RPMI7951 (cell line): Measurements from ENCODE around the gene TIMP1. TPM values are rescaled to one million over a fixed set of nuclear protein-coding genes. Genes with fewer than 3 reads are reported as not detected.

Experiments
- DNase-seq: peaks from one replicate; pipeline ENCODE4 v3.0.0-alpha.2; 2012; ENCODE audit warnings: low read depth
- total RNA-seq: library from RNA; depleted of rRNA; stranded (reverse); fragments of >200 nt; shearing (Covaris generic); gene quantifications from 2 replicates; pipeline ENCODE4 v1.2.3, GENCODE V29; 2014

Gene TIMP1
- total RNA-seq, 1 experiment from 2014 or later, result 969 TPM

GRCh38 chrX:47573341-47574075 is 8.7 kb upstream of the TIMP1 start:
- DNase-seq, result peak; percentile 48

DNA sequence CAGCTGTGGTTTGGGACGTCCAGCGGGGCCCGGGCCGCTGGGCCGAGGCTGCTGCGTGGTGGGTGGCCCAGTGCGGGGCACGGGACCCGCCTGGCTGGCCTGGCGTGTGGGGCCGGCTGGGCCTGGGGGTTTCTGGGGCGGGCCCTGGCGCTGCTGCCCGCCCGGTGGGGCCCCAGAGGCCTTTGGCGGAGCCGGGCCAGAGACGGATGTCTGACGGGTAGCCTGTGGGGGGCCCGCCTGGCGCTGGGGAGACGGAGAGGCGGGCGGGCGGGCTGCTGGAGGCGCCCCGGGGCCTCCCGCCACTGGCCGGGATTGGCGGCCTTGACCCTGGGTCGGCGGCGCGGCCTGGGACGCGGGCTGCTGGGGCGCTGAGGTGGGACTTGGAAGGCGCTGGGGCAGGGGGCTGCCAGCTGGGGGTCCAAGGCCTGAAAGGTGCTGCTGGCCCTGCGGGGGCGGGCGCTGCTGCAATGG is 8.1 kb upstream of the TIMP1 start:
- DNase-seq, result no peak

- no peak for DNase-seq
These were observed 7.5 kb upstream of the TIMP1 start for GRCh38 chrX:47574547-47575301.

DNA sequence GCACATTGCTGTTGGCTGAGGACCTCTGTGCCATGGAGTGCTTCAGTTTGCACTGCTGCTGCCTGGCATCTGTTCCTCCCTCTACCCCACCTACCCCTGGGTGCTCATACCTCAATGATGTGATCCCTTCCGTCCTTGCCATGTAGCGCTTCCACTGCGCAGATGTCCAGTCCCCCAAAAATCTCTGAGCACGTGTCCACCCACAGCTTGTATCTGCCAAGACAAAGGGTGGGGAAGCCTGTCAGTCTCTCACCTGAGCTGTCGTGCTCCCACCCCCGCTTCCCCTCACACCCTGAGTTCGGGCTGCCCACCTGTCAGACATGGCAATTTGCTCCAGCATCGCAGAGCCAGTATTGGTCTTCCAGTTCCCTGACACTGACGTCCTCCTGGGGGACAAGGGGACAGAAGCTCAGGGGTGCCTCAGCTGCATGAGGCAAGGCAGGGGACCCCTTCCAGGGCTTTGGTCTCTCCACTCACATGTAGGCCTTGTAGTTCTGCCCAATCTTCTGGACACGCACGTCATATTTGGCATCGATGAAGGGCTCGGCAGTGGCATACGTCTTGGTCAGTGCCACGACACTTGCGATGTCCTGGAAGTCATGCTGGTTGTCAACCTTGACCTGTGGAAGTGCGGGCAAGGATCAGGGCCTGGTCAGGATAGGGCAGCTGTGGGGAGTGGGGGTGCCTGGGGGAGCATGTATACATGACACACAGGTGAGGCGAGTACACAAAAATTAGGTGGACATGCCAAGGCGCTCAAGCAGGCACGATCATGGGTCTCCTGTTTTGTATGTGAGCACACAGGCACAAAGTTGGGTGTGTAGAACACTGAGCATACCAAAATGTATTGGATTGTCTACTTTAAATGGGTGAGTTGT is 6.0 kb upstream of the TIMP1 start:
- no peak for DNase-seq

DNA sequence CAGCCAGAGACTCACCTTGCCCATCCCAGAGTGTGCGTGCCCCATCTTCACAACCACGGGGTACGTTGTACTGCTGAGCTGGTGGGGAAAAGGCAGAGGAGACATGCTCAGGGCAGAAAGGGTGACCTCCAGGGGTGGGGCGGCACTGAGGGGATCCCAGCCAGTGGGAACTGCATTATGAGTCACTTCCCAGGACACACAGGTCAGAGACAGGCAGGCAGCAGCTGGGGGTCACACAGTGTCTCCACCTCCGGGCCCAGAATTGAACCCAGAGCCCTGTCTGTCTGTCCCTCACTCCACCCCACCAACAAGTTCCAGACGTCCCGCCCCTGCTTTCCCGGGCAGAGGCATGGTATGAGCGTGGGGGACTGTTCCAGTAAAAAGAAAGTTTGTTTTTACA is 4.8 kb upstream of the TIMP1 start:
- peak; percentile 12 for DNase-seq

DNA sequence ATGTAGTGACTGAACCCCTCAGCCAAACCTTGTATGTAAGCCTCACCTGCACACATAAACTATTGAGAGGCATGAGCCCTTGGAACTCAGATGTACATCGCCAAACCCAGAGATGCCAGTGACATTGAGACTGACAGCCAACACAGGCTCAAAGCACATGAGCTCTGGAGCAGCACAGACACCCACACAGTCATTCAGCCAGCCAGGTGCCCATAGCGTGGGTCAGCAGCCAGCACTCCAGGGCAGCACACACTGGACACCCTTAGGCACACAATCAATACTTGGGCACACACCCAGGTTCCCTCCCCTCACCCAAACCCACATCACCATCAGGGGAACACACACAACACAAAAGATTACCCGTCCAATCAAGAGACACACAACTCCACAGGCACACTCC is 4.3 kb upstream of the TIMP1 start:
- no peak for DNase-seq

DNA sequence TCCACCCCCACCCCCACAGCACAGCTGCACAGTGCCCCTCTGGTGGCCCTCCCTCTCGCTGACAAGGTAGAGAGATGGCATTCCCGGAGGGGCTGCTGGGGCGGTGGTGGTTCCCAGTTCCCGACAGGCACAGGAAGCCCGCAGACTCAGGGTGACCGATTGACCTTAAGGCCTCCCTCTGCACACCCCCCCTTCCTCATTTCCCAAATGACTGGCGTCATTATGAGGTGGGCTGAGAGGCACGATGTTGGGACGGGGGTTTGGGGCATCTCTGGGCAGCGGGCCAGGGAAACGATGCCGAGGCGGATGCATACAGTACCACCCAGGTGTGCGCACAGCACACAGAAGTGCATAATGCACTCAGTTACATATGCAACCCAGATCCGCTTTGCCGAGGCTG is 3.5 kb upstream of the TIMP1 start:
- no peak for DNase-seq

- peak; percentile 56 for DNase-seq
These were observed 2.7 kb upstream of the TIMP1 start for GRCh38 chrX:47579537-47579936.

- no peak for DNase-seq
These were observed 1.1 kb downstream of the TIMP1 start for GRCh38 chrX:47583240-47583861.

GRCh38 chrX:47584714-47585113 is 2.5 kb downstream of the TIMP1 start:
- DNase-seq, result no peak

- DNase-seq, result no peak
These were observed 3.0 kb downstream of the TIMP1 start for GRCh38 chrX:47585273-47585672.

DNA sequence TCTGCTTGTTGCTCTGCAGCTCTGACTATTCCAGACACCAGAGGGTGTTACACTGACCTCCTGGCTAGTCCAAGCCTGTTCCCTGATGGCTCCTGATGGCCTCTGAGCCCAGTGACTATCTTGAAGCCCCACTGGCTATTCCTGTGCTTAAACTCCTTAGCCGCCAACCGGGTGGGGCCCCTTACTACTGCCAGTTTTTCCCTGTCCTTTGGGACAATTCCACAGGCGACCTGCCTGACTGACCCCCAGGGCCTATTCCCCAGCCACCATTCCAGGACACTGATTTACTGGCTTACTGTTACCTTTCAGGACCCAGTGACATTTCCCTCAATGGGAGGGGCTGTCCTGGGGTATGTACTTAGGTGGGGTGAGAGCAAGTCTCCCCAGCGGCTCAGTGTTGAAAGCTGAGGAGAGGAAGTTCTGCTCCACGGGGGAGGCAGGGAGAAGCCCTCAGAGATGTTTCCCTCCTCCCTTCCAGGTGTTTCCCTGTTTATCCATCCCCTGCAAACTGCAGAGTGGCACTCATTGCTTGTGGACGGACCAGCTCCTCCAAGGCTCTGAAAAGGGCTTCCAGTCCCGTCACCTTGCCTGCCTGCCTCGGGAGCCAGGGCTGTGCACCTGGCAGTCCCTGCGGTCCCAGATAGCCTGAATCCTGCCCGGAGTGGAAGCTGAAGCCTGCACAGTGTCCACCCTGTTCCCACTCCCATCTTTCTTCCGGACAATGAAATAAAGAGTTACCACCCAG is 4.0 kb downstream of the TIMP1 start:
- DNase-seq, result no peak

- peak; percentile 33 for DNase-seq
These were observed 5.1 kb downstream of the TIMP1 start for GRCh38 chrX:47587091-47587891.

- no peak for DNase-seq
These were observed 5.9 kb downstream of the TIMP1 start for GRCh38 chrX:47587906-47588735.

DNA sequence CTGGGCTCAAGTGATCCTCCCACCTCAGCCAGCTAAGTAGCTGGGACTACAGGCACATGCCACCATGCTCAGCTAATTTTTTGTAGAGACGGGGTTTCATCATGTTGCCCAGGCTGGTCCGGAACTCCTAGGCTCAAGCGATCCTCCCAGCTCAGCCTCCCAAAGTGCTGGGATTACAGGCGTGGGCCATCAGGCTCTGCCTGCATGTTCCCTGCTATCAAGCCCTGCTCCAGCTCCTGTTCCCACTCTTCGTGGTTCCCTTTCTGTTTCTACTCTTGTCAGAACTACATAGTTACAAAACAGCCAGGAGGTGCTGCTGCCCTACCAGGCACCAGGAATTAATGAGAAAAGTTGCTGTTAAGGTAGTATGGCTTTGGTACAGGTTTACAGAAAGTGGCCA is 8.7 kb downstream of the TIMP1 start:
- no peak for DNase-seq

DNA sequence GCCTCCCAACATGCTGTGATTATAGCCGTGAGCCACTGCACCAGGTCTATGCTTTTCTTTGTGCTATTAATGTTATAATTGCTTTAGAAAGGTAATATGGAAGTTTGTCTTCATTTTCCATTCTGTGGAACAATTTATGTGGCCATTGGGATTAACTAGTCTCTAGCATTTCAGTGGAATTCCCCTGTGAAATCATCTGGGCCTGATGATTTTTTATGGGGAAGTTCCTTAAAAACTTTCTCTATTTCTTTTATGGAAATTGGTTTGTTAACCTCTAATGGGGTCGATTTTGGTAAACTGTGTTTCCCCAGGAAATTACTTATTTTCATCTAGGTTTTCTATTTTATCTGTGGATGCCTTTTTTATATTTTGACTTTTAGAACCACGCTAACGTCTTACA is 11.3 kb downstream of the TIMP1 start:
- DNase-seq, result no peak

DNA sequence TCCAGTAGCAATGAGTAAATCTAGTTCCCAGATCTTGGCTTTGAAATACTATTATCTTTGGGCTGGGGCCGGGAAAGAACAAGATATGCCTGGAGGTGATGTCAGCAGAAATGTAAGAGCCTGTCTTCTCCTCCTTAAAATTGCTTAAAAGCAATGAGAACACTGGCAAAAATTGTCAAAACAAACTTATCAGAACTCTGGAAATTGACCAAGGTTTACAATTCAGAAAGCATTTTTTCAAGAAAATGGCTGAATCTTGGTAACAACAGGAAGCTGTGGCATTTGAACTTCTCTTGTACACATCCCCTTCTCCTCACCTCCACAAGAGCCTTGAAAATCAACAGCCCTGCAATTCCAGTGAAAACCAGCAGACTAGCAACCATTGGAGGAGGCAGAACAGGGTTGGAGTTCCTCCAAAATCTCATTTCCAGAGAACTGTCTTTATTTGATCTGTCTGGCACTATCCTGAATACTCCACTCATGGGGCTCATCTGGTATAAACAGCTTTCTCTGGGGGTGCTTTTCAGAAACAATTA is 13.5 kb downstream of the TIMP1 start:
- DNase-seq, result no peak

DNA sequence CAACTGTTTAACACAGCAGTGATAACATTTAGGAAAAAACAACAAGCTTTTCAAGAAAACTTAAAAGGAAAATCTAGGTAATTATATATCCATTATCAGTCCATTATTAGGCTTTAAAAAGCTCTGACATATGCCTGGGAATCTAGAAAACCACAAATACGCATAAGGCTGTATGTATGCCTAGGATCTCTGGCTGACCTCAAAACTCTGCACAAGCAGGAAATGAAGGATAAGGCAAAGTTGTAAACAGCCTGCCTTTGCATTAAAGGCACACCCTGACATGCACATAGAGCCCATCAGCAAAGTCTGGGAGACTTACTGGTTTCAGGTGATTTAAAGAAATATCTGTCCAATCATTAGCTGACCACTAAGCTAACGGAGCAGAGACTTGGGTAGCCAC is 14.0 kb downstream of the TIMP1 start:
- DNase-seq, result no peak

- no peak for DNase-seq
These were observed 15.0 kb downstream of the TIMP1 start for GRCh38 chrX:47597222-47597621.
